Measurements from ENCODE around the gene ACTL6A.

GRCh38 chr3:179528772-179529171, 34.0 kb upstream of the ACTL6A start:
- TF ChIP-seq CTCF (IDR thresholded peaks at IDR 0.05) = no peak
- no peak for TF ChIP-seq EZH2 (IDR thresholded peaks at IDR 0.05)
